HG03060 (cell line): ENCODE measurements around the gene DIS3L2.

Source experiments
- ATAC-seq: cut with Tn5 transposase; IDR thresholded peaks from one replicate; pipeline ENCODE4 v1.9.1; 2021; ENCODE audit warnings: low read depth, moderate number of reproducible peaks; ENCODE audit not compliant: unreplicated experiment

Gene DIS3L2

DNA sequence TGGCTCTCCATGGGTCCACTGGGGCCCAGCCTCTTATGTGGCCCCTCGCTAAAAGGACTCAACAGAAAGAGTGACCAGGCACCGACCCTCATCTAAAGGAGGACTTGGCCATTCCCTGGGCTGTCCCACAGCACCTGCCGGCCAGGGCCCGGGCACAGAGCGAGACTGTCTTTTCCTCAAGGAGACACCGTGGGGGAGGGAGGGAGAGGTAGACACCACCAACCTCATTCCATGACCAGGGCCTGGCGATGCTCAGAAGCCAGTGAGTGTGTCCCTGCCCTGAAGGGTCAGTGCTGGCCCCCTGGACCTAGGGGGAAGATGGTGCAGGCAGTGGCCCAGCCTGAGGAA is 377.2 kb downstream of the DIS3L2 start:
- ATAC-seq: no peak

DNA sequence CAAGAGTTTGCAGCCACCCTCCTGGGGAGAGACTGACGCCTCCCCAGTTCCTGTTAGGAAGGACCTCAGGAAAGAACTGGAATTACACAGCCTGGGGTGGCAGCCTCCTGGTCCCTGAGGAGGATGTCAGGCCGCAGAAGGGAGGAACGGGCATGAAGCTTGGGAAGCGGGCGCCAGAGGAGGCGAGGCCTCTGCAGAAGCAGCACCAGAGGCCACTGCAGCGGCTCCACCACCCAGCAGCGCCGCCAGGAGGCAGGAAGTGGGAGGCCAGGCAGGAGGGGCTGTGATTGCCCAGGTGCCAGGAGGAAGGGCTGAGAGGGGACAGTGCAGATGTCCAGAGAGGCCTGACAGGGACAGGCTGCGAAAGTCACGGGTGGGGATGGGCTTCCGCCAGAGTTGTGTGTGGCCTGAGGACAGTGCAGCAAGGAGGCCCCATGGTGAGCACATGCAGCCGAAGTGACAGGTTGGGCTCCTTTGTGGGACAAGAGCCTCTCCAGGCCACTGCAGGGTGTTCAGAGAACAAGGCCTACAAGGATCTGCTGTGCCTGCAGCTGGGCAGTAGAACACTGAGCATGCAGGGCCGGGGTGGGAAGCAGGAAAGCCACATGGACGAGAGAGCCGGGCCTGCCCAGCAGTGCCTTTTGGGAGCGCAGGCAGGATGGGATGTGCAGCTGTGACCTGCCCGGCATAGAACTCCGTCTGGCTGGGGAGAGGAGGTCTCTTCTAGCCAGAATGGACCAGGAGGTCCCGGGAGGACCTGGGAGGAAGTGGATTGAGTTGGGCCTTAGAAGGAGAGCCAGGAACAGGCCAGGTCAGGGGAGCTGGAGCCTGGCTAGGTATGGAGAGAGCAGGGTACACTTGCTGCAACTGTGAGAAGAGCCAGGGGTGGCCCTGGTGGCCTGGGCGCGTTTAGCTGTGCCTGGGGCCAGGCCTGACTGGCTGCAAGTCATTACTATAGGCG is 377.9 kb downstream of the DIS3L2 start:
- no peak for ATAC-seq

DNA sequence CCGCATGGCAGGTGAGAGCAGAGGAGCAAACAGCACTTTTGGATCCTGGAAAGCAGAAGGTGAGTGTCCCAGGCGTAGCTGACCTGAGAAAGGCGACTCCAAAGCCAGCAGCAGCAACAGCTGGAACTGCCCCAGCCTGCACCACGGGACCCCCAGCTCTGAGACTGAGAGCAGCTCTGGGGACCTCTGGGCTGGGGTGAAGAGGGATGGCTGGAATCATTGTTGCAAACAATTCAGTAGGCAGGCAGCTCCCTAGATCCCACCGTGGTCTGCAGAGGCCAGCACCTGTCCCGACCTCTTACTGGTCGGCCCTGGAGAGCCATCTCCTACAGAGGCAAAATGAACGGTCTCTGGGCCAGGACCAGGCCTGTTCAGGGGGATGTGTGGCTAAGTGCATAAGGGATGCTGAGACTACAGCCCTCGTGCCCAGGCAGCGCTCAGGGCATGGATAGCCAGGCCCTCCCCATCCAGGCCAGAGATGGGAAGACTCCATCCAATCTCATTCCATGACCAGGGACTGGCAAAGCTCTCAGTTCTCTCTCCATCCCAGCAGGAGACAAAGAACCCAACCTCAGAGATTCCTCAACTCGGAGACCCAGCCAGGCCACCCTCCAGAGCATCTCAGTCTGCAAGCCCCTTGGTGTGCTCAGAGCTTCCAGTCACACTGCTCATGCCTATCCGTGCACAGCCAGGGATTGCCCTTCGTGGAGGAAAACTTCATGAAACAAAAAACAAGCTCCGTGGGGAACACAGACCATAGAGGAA is 378.8 kb downstream of the DIS3L2 start:
- ATAC-seq: no peak

DNA sequence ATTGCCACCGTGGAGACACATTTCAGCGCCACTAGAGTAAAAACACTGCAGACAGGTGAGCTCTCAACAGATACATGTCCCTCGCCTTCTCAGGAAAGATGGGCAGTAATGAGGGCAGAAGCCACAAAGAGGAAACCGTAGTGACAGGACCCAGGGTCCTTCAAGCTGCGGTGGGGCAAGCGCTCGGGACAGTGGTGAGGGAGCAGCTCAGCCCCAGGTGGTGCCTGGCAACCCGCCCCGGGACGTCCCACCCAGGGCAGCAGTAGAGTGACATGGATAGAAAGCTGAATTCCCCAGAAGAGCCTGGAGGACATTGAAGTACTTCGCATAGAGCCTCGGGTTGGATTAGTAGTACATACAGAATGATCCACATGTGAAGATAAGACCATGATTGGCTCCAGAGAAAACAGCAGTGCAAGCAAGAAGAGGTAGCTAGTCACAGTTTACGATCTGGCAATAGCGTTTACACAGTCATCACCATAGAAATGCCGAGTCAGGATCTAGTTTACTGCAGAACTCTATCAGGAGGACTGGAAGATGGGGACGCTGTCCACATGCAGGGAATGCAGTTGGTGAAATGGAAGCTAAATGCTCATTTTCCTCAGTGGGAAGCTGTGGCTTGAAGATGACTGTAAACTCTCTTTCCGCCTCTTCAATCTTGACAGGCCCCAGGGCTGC is 379.7 kb downstream of the DIS3L2 start:
- no peak for ATAC-seq

DNA sequence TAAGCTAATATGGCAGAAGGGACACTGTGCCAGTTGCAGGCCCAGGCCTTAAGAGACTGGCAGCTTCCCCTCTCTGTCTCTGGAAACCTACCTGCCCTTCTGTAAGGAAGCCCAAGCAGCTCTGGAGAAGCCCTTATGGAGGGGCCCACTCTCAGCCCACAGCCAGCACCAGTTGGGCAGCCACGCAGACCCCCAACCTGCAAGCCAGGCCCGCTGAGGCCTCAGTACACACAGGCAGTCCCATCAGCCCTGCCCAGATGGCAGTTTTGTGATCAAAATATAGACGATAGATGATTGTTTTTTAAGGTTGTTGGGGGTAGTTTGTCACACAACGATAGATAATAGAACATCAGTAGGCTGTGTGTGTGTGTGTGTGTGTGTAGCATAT is 380.2 kb downstream of the DIS3L2 start:
- no peak for ATAC-seq

DNA sequence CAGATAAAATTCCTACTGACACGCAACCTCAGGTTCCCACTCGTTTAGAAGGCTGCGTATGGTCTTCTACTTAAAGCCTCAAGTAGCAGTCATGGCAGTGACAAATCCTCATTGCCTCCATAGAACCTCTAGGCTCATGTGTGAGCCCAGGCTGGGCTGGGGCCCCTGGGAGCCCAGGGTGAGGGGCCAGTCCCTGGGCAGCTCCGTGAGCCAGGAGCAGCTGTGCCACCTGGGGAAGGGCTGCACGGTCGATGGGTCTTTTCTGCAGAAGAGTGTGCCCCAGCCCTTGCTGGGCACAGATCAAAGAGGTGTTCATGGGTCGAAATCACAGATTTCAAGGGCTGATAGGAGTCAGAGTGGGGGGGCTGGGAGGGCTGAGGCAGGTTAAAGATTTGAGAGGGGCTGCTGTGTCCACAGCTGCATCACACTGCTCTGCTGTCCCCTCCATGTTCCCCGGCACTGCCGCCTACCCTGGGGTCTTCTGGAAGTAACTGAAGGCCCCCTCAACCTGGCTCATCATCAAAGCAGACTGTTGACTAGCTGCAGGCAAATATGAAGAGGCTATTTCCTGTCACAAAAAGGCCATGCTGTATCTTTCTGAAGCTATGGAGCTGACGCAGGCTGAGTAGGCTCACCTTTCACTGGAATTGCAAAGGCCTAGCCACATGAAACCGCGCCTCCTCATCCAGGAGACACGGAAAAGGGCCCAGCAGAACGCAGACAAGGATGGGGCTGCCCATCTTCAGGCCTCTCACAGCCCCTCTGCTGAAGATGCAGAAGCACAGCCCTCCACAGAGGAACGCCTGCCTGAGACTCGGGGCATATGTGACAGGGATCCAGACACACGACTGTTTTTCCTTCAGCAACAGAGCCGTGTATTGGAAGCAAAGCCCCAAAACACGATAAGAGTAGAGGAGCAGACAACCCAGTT is 381.4 kb downstream of the DIS3L2 start:
- no peak for ATAC-seq

DNA sequence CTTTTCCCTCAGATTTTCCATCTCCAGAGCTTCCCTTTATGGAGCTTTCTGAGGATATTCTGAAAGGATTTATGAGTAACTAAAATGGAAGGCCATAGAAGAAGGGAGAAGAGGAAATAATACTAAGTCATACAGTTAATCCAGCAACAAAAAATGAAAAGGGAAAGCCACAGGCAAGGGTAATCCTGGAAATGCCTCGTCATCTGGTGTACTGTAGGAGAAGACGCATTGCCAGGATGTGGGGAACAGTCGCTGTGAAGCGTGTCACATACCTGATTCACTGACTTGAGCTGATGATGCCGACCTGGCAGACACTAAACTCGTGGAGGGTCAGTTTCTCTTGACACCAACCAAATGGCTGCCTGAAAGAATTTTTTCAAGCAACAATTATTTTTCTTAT is 382.3 kb downstream of the DIS3L2 start:
- ATAC-seq: no peak

DNA sequence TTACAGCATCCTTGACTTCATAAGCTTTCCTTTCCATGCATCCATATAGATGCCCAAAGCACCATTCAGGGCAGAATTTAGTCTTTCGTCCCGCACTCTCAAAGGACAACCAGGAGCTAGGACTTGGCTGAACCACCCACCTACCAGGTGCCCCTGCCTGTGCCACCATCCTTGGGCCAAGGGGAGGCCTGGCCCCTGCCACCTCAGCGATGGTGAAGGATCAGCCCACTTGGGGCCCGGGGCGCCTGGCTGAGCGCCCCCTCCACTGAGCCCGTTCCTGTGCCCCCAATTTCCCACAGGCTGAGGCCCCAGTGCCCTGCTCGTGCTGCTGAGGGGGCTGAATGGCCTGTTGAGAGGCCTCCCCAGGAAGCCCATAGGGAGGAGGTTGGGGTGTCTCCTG is 383.7 kb downstream of the DIS3L2 start:
- no peak for ATAC-seq

DNA sequence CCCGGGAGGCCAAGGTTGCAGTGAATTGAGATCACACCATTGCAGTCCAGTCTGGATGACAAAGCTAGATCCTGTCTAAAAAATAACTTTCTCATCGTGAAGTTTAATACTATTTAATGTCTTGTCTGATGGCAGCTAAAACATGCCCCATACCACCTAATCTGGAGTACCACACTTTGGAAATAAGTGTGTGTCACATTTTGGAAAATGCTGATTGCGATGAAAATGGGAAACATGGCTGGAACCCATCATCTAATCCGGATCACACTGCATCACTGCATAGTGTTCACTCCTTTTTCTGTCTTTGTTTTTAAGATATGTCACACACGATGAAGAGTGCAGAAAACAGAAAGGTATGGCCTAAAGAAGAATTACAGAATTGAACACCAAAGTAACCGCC is 385.9 kb downstream of the DIS3L2 start:
- ATAC-seq: no peak

DNA sequence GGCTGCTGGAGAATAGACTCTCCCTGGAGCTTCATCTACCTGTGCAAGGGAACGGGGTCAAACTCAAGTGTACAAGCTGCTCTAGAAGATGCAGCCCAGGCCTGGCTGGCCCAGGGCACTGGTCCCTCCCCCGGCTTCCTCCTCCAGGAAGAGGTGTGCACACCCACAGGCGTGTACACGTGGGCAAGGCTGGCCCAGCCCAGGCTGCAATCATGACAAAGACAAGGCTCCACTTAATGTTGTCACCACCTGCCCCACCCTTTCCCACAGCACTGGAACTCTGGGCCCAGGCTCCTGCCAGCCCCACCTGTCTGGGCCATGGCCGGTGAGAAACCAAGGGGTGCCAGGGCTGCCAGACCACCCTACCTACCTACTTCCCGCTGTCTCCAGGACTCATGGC is 387.4 kb downstream of the DIS3L2 start:
- no peak for ATAC-seq

DNA sequence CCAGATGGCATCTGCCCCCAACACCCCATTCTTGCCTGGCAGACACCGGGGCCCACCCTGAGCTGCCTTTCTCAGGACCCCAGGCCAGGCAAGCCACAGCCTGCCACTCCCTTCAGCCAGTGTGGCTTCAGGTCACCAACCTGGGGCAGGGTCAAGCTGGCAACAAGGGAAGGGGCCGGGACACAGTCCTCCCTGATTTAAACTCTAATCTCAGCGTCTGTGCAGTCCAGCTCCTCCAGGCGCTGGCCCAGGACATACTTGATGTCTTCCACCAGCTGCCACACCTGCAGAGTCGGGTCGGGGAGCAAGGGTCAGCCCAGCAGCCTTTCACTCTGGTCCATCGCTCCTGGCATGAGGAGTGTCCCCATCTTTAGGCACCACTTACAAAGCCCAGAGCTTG is 388.0 kb downstream of the DIS3L2 start:
- ATAC-seq: no peak

DNA sequence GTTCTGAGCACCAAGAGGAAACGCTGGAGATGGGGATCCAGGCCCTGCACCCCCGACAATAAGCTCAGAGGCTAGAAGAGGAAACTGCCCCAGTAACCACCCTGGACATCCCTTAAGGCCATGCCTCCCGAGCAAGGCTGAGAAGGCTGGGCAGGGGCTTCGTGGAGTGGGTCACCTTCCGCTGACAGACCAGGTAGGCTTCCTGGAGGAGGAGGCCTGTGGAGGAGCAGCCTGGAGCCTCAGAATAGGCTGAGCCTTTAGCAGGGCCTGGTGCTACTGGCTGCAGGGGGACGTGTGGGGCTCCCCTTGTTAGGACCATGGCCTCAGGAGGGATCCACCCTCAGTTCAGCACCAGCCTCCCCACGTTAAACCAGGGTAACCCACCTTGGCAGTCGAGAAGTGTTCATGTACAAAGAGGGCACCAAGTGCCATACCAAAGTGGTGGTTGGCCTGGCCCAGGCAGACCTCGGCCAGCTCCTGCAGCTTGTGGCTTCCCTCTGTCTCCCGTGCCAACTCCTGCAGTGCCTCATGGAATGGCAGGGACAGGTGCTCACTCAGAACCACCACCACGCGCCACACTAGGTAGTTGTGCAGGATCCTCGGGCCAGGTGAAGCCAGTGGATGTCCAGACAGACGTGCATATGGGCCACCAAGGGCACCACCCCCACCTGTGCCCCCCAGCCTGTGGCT is 388.6 kb downstream of the DIS3L2 start:
- ATAC-seq: no peak

DNA sequence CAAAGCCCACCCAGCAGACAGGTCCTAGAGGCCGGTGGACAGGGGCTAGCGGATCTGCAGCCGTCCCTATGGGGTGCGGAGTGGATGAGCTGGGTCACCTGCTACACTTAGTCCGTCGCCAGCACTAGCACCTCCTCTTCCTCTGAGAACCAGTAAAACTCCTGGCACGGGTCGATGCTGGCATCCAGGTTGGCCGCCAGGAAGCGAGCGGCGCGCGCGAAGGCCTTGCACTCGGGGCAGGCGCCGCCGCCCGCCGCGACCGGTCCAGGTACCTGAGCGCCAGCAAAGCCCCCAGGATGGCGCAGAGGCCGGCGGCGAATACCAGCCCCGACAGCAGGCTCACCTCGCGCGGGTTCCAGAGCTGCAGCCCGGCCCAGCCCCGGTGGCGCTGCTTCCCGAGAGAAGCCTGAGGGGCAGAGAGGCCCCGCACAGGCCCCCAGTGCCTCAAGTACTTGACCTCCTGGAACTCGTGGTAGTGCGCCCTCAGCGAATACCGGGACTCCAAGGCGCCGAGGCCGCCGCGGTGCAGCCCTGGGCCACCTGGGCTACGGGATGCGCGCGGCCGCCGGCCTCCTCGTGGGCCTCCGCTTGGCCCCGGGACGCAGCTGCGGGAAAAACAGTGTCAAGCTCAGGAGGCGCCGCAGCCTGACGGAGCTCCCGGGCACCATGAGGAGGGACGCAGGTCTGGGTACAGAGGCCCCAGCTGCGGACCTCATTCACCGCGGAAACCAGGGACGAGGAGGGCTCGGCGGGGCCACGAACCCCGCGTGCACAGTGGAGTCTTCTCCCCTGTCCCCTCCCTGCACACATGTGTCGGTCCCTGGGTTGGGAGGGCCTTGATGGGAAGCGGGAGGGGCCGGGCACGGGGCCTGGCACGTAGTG is 389.5 kb downstream of the DIS3L2 start:
- ATAC-seq: no peak

DNA sequence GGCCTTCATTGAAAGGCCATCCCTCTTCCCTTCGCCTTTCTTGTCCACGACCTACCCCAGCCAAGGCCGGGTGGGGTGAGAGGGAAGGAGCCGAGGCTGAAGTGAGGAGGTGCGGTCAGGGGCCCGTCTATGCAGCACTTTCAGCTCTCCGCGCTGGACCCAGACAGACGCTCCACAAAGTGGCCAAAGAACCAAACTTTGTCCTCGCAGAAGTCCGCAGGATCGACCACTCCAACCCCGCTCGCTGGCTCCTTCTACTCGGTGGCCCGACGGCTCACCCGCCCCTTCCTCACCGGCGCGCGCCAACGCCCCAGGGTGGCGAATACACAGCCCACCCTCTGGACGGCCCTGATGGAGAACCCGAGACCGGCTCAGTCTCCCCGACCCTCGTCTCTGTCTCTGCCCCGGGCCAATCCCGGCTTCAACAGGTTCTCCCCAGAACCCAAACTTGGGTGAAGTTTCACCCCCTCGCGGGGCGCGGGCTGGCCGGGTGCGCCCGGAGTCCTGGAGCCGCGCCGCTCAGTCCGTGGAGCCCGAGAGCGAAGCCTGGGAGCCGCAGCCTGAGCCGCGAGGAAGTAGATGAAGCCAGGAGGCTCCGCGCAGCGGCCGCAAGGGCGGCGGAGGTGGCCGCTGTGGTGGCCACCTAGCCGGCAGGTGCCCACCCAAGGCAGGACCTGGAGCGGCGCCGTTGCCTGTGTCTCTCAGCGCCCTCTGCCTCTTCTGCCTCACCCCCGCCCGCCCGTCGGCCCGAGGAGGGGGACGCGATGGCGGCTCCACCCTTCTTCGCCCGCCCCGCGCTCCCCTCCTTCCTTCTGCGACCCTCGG is 390.4 kb downstream of the DIS3L2 start:
- no peak for ATAC-seq

DNA sequence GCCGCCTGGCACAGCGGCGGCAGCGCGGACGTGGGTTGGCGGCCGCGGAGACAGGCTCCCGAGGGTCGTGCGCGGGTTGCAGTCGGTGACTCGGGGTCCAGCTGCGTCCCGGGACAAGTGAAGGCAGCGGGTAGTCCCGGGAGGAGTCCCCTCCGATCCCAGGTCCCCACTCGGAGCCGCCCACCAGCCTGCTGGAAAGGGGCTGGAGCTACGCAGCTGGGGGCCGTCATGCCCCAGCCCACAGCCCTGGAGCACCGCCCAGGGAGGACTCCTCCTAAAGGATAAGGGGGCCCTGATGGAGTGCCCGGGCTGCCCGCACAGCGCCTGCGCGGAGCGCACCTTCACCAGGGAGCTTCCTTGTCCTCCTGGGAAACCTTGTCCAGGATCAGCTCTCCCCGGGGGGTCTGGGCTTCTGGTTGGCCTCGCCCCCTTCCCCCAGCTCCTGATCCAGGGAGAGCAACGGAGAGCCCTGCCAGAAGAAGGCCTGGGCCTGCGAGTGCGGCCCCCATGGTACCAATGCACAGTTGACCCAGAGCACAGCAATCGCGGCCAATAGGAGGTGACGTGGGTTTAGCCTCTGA is 391.1 kb downstream of the DIS3L2 start:
- ATAC-seq: no peak

DNA sequence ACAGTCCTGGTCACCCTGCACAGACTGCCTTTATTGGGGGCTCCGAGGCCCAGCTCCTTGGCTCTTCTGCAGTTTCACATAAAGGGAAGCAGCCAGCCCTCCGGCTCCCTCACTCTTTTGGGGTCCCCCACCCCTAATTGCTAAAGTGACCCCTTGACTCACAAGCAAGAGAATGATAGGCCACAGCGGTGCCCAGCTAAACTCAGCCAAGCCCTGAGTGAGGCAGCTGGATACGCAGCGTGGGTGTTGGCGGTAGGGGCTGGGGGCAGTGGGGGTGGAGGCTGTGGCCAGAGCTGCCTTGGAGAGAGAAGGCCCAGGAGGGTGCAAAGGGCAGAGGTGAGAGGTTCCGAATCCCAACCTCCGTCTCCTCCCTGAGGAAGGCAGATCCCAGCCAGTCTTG is 391.6 kb downstream of the DIS3L2 start:
- ATAC-seq: no peak

DNA sequence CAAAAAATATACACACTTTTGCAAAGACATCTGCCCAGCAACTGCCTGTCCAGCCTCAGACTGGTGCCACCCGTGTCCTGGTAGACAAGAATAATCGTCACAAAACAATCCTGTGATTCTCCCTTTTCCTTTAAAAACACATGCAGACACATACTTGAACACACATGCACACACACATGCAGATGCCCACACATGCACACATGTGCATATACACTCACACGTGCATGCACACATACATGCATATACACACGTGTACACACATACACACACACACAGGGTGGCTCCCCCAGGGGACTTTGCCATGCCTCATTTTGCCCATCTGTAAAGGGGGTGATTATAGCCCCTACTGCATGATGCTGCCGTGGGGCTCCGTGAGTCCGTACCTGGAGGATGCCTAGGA is 392.1 kb downstream of the DIS3L2 start:
- ATAC-seq: no peak

DNA sequence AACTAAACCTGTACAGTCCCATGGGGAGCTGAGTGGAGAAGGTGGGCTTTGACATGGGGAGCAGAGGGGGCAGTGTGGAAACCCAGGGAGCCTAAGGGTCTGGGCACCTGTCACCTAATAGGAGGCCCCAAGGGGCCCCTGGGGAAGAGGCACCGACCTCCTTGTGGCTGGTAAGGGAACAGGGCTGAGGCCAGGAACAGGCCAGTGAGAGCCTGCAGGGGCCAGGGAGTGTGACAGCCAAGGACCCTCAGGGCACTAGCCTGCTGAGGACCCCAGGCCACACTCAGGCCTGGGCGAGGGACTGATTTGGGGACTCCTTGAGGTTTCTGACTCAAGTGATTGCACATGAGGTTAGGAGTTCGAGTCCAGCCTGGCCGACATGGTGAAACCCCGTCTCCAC is 392.6 kb downstream of the DIS3L2 start:
- ATAC-seq: no peak
